A549 (cell line): ENCODE results near the gene PCNX2.

ENCODE experiments used
- CBX2 ChIP-seq: fragments of 200-600 bp; sonication (generic); IDR thresholded peaks from 2 replicates; pipeline ENCODE4 v1.6.1; 2016; ENCODE audit warnings: low read depth, mild to moderate bottlenecking, borderline replicate concordance
- CHD4 ChIP-seq: fragments of 200-600 bp; sonication (generic); IDR thresholded peaks from 2 replicates; pipeline ENCODE4 v1.6.1; 2016; ENCODE audit warnings: antibody characterized with exemption, mild to moderate bottlenecking, borderline replicate concordance
- CTCF ChIP-seq: fragments of >200 bp; sonication (Bioruptor Twin); formaldehyde crosslinking; IDR thresholded peaks from 3 replicates; pipeline ENCODE4 v1.5.1; 2016
- E2F6 ChIP-seq: IDR thresholded peaks from 2 replicates; pipeline ENCODE4 v1.6.1; 2012; ENCODE audit warnings: low read depth, borderline replicate concordance
- EP300 ChIP-seq, 2 experiments: fragments of >200 bp; sonication (Bioruptor Twin); formaldehyde crosslinking; IDR thresholded peaks; 2 replicates in 1 of 2; 3 replicates in 1 of 2; pipeline ENCODE4 v1.6.1; 2016 to 2017
- FOSL2 ChIP-seq, 2 experiments: fragments of 450-650 bp in 1 of 2; fragments of >200 bp in 1 of 2; sonication (Bioruptor Twin) in 1 of 2; formaldehyde crosslinking; IDR thresholded peaks; 2 replicates each; pipeline versions ENCODE4 v1.5.0 to v1.6.1; 2016 to 2020; ENCODE audit warnings: mild to moderate bottlenecking in 1 of 2, moderate library complexity in 1 of 2
- HDAC2 ChIP-seq: fragments of 200-600 bp; sonication (generic); IDR thresholded peaks from 2 replicates; pipeline ENCODE4 v1.6.1; 2016
- JUNB ChIP-seq: fragments of >200 bp; sonication (Bioruptor Twin); formaldehyde crosslinking; IDR thresholded peaks from 2 replicates; pipeline ENCODE4 v1.6.1; 2016
- MAX ChIP-seq: IDR thresholded peaks from 2 replicates; pipeline ENCODE4 v1.6.1; 2012
- POLR2A ChIP-seq: IDR thresholded peaks from 2 replicates; pipeline ENCODE4 v1.6.1; 2012; ENCODE audit warnings: mild to moderate bottlenecking, low read length
- RCOR1 ChIP-seq: fragments of 150-350 bp; IDR thresholded peaks from 2 replicates; pipeline ENCODE4 v1.6.1; 2014; ENCODE audit warnings: antibody characterized with exemption, low read length, low read depth
- TP53 ChIP-seq: fragments of 250-450 bp; sonication (Bioruptor Pico); IDR thresholded peaks from 2 replicates; pipeline ENCODE4 v1.5.0; 2021; ENCODE audit warnings: mild to moderate bottlenecking, moderate library complexity
- TF ChIP-seq, protein P1 (sequence below): fragments of 200-600 bp; sonication (generic); IDR thresholded peaks from 2 replicates; pipeline ENCODE4 v1.6.1; 2016; ENCODE audit warnings: antibody characterized with exemption, mild to moderate bottlenecking, moderate library complexity
- TF ChIP-seq, protein P2 (sequence below): fragments of 450-650 bp; IDR thresholded peaks from 2 replicates; pipeline ENCODE4 v1.6.1; 2014; ENCODE audit warnings: antibody characterized with exemption

GRCh38 chr1:233075915-233076295 is 219.6 kb downstream of the PCNX2 start:
- TF ChIP-seq HDAC2 (no peak), CHD4 (no peak), POLR2A (no peak), JUNB (no peak), CBX2 (no peak), RCOR1 (no peak), FOSL2 (IDR thresholded peaks at IDR 0.05) (no peak), FOSL2 (CRISPR knock-in tag; IDR thresholded peaks at IDR 0.05) (no peak), TP53 (CRISPR knock-in tag) (no peak), EP300 (IDR thresholded peaks at IDR 0.05) (no peak), CTCF (no peak), E2F6 (no peak), MAX (no peak)
- TF ChIP-seq, protein P1, sequence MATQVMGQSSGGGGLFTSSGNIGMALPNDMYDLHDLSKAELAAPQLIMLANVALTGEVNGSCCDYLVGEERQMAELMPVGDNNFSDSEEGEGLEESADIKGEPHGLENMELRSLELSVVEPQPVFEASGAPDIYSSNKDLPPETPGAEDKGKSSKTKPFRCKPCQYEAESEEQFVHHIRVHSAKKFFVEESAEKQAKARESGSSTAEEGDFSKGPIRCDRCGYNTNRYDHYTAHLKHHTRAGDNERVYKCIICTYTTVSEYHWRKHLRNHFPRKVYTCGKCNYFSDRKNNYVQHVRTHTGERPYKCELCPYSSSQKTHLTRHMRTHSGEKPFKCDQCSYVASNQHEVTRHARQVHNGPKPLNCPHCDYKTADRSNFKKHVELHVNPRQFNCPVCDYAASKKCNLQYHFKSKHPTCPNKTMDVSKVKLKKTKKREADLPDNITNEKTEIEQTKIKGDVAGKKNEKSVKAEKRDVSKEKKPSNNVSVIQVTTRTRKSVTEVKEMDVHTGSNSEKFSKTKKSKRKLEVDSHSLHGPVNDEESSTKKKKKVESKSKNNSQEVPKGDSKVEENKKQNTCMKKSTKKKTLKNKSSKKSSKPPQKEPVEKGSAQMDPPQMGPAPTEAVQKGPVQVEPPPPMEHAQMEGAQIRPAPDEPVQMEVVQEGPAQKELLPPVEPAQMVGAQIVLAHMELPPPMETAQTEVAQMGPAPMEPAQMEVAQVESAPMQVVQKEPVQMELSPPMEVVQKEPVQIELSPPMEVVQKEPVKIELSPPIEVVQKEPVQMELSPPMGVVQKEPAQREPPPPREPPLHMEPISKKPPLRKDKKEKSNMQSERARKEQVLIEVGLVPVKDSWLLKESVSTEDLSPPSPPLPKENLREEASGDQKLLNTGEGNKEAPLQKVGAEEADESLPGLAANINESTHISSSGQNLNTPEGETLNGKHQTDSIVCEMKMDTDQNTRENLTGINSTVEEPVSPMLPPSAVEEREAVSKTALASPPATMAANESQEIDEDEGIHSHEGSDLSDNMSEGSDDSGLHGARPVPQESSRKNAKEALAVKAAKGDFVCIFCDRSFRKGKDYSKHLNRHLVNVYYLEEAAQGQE: no peak
- TF ChIP-seq, protein P2, sequence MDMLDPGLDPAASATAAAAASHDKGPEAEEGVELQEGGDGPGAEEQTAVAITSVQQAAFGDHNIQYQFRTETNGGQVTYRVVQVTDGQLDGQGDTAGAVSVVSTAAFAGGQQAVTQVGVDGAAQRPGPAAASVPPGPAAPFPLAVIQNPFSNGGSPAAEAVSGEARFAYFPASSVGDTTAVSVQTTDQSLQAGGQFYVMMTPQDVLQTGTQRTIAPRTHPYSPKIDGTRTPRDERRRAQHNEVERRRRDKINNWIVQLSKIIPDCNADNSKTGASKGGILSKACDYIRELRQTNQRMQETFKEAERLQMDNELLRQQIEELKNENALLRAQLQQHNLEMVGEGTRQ: no peak
